BLaER1 treated with 17β-estradiol and CSF1 and Interleukin-3, amounts not matched to agents 10 nM and 100 nM (cell line): Measurements from ENCODE around the gene AKAP17A.

Source experiments
- H3K27ac ChIP-seq, 11 experiments: shearing (Covaris generic); formaldehyde crosslinking; 2 replicates each; pipeline ENCODE4 v1.8.1; 2022
- H3K27me3 ChIP-seq, 11 experiments: shearing (Covaris generic); formaldehyde crosslinking; 2 replicates each; pipeline ENCODE4 v1.8.1; 2022
- H3K36me3 ChIP-seq, 11 experiments: shearing (Covaris generic); formaldehyde crosslinking; 2 replicates each; pipeline ENCODE4 v1.8.1; 2022
- H3K4me1 ChIP-seq, 10 experiments: shearing (Covaris generic); formaldehyde crosslinking; 2 replicates each; pipeline ENCODE4 v1.8.1; 2022
- H3K4me2 ChIP-seq, 11 experiments: shearing (Covaris generic); formaldehyde crosslinking; 2 replicates each; pipeline ENCODE4 v1.8.1; 2022
- H3K4me3 ChIP-seq, 10 experiments: shearing (Covaris generic); formaldehyde crosslinking; 2 replicates each; pipeline ENCODE4 v1.8.1; 2022
- H3K9ac ChIP-seq, 11 experiments: shearing (Covaris generic); formaldehyde crosslinking; 2 replicates each; pipeline ENCODE4 v1.8.1; 2022
- H3K9me3 ChIP-seq, 11 experiments: shearing (Covaris generic); formaldehyde crosslinking; replicated peaks in 1 of 11; 2 replicates each; pipeline ENCODE4 v1.8.1; 2022
- H4K20me1 ChIP-seq, 11 experiments: shearing (Covaris generic); formaldehyde crosslinking; 2 replicates each; pipeline ENCODE4 v1.8.1; 2022
- Cebpa-rat ChIP-seq, 11 experiments: shearing (Covaris generic); IDR thresholded peaks; 2 replicates each; pipeline ENCODE4 v1.8.1; 2022

The AKAP17A gene

DNA sequence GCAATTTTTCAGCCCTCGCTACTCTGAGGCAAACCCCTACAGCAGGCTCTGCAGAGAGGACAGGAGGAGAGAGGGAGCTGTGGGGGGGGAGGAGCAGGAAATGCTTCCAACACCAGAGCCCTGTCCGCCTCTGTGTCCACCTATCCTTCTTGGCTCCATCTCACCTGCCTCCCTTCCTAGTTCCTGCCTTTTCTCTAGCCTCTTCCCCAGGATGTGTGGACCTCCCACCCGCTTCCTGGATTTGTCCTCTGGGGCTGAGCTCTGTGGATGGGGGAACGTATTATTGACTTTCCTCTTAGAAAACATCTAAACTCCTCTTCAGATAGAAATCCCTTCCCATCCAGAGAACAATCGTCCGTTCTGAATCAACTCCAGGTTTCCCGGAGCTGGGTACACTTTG lies 37.8 kb downstream of the AKAP17A start:
- H3K9ac ChIP-seq, result no peak overlapping the region
- H3K27ac ChIP-seq, result no peak overlapping the region
- H4K20me1 ChIP-seq, result no peaks in the 10 kb centered on the region; a peak in 1 of 22 replicates
- no peak overlapping the region for H3K4me3 ChIP-seq
- peaks cover 1 to 41% (median 25%) of the 10 kb centered on the region in 11 experiments; a peak in 21 of 22 replicates for H3K27me3 ChIP-seq
- H3K4me1 ChIP-seq, result peaks cover 0 to 16% (median 7%) of the 10 kb centered on the region in 10 experiments; a peak in 10 of 20 replicates
- H3K9me3 ChIP-seq, result no peaks in the 10 kb centered on the region
- no peak for TF ChIP-seq Cebpa-rat (IDR thresholded peaks at IDR 0.05)
- H3K4me2 ChIP-seq, result peak overlapping the region in 6 of 11 experiments; percentile 4 to 24 (median 9); a peak in 3 of 22 replicates
- no peaks in the 10 kb centered on the region for H3K36me3 ChIP-seq

DNA sequence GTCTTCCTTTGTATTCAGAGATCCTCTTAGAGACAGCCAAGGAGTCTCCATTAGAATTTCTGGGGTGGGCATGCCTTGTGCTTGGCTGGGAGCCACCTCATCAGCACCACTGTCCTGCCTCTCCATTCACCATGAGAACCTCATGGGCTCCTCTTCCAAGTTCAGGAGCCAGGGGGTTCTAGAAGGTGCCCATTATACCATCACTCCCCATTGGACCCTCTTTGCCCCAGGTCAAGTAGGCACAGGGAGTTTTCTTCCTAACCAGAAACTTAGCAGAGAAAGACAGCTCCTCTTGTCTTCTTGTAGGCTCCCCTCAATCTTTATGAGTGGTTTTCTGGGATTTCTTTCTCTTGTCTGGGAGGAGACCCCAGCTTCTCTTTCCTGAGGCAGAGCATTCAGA lies 54.6 kb downstream of the AKAP17A start:
- no peaks in the 10 kb centered on the region for H4K20me1 ChIP-seq
- no peak overlapping the region for H3K27ac ChIP-seq
- no peaks in the 10 kb centered on the region for H3K27me3 ChIP-seq
- no peak for TF ChIP-seq Cebpa-rat (IDR thresholded peaks at IDR 0.05)
- H3K9me3 ChIP-seq, result peaks cover 9 to 26% (median 16%) of the 10 kb centered on the region in 11 experiments
- no peaks in the 10 kb centered on the region for H3K36me3 ChIP-seq
- no peak overlapping the region for H3K4me3 ChIP-seq
- peaks cover 0 to 21% (median 8%) of the 10 kb centered on the region in 10 experiments; a peak in 9 of 20 replicates for H3K4me1 ChIP-seq
- H3K9ac ChIP-seq, result no peak overlapping the region
- H3K4me2 ChIP-seq, result no peak overlapping the region

DNA sequence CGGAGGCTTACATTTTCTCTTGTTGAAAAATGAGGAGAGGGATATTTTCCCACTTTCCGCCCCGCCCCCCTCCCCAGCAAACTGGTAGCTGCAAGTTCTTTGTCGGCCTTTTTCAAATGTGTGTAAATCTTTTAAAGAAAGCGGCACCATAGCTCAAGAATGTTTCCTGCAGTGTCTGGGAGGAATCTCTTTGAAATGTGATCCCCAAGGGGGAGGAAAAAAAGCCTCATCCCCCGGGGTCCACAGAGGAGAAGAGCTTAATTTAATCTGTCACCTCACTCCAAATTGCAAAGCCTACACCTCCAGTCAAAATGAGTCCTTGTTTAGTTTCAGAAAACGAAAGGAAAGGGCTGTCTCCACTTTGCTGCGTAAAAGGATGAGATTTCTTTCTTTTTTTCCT lies 58.2 kb downstream of the AKAP17A start:
- no peaks in the 10 kb centered on the region for H4K20me1 ChIP-seq
- TF ChIP-seq Cebpa-rat (IDR thresholded peaks at IDR 0.05), result no peak
- H3K27me3 ChIP-seq, result no peaks in the 10 kb centered on the region
- peak overlapping the region in 1 of 11 experiments; percentile 3; a peak in 2 of 22 replicates for H3K9ac ChIP-seq
- peaks cover 0 to 21% (median 8%) of the 10 kb centered on the region in 10 experiments; a peak in 9 of 20 replicates for H3K4me1 ChIP-seq
- H3K9me3 ChIP-seq, result peaks cover 9 to 26% (median 16%) of the 10 kb centered on the region in 11 experiments
- H3K27ac ChIP-seq, result no peak overlapping the region
- H3K36me3 ChIP-seq, result no peaks in the 10 kb centered on the region
- H3K4me3 ChIP-seq, result no peak overlapping the region
- peak overlapping the region in 7 of 11 experiments; percentile 24 to 60 (median 30); a peak in 12 of 22 replicates for H3K4me2 ChIP-seq
